Muscle of arm (tissue), 12 donors: ENCODE measurements around the gene MAN2A2. TPM values are rescaled to one million over a fixed set of nuclear protein-coding genes. Genes with fewer than 3 reads are reported as not detected.
"Not testable (repeated sequence)": the region's sequence is repeated elsewhere in the genome, so short reads cannot be mapped to it uniquely, and the experiment has no call there.

ENCODE experiments used
- DNase-seq: peaks from one replicate; pipeline ENCODE4 v3.0.0-alpha.2; 2013
- polyA plus RNA-seq, 12 donors: library from polyadenylated mRNA; unstranded; fragments of 120-200 nt; gene quantifications; one replicate each; pipeline ENCODE4 v1.2.1, GENCODE V29; 2013; ENCODE audit not compliant: insufficient read length in 12 of 12

The MAN2A2 gene
- polyA plus RNA-seq, 12 donors, result 25.4 to 66.1 (median 35.7) TPM; not detected in 1

DNA sequence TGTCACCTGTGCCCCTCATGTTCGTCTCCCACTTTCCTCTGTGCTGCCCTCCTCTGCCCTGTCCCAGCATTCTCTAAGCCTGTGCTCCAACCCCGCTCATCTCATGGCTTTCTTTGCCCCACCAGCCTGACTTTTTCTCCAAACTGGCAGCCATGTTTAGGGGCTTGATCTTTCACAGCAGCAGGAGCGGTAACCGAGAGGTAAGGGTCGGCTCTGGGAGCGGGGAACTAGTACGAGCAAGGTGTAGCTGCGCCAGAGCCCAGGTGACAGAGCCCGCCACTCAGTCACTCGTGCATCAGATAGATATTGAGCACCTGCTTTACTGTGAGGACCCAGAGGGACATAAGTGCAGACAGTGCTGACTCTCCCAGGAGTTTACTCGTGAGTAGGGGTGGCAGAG, 13.4 kb downstream of the MAN2A2 start:
- DNase-seq, result no peak

DNA sequence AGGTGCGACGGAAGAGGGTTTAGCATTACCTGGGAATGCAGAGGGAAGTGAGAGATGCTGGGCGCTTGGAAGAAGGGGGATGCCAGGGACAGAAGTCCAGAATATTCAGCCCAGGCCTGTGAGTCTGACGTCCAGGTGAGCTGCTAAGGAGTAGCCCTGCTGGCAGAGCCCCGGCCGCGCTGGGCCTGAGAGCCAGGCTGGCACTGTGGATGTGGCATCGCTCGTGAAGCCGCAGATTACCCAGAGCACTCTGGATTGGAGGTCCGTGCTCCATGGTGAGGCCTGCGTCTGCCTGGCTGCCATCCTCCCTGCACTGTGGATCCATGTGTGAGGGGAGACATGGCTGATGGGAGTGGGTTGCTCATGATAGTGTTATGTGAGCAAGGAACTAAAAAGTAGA, 14.5 kb downstream of the MAN2A2 start:
- no peak for DNase-seq

DNA sequence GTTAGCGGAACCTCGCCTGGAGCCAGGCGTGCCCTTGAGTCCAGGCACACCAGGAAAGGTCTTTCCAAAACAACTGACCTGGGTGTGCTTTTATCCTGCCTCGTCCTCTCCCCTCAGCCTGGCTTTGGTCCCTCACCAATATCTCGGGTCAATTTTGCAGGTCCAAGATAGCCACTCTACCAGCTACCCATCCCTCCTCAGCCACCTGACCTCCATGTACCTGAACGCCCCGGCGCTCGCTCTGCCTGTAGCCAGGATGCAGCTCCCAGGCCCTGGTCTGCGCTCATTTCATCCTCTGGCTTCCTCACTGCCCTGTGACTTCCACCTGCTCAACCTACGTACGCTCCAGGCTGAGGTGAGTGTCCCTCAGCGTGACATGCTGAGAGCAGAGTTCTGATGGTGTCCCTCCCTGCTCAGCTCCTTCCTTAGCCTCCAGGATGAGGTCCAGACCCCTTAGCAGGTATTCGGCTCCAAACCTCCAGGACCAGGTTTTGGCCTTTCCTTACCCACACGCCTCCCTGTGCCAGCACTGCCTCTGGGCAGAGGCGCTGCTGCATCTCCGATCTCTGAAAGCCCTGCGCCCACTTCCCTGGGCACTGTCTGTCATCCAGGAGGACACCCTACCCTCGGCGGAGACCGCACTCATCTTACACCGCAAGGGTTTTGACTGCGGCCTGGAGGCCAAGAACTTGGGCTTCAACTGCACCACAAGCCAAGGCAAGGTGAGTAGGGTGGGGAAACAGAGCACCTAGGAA, 15.1 kb downstream of the MAN2A2 start:
- DNase-seq, result no peak

DNA sequence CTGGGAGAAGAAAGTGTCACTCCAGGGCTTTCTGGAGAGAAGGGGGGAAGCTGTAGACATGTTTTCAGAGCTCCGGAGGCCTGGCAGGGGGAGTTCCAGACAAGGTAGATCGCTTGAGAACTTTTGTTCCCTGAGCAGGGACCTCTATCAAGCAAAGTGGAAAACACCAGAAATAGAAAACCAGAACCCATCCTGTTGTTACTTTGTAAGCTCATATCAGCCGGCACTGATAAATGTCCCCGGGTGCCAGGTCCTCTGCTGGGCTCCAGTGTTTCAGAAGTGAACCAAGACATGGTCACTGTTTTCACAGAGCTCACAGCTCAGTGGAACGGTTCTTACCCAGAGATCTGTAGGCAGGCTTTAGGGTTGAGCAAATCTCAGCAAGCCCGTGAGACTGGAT, 15.7 kb downstream of the MAN2A2 start:
- DNase-seq, result no peak

DNA sequence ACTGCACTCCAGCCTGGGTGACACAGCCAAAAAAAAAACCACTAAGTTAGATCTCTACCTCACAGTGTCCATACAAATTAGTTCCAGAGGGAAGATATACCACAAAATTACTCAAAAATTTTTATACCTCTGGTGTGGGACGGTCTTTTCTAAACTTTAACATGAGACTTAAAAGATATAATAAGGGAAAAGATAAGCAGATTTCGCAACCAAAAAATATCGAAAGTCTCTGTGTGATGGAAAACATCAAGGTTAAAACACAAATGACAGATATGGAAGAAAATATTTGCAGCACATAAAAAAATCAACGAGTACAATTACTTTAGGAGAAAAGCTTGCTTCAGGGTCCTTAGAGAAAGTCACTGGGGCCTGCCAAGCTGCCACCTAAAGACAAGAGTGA, 18.8 kb downstream of the MAN2A2 start:
- no peak for DNase-seq

DNA sequence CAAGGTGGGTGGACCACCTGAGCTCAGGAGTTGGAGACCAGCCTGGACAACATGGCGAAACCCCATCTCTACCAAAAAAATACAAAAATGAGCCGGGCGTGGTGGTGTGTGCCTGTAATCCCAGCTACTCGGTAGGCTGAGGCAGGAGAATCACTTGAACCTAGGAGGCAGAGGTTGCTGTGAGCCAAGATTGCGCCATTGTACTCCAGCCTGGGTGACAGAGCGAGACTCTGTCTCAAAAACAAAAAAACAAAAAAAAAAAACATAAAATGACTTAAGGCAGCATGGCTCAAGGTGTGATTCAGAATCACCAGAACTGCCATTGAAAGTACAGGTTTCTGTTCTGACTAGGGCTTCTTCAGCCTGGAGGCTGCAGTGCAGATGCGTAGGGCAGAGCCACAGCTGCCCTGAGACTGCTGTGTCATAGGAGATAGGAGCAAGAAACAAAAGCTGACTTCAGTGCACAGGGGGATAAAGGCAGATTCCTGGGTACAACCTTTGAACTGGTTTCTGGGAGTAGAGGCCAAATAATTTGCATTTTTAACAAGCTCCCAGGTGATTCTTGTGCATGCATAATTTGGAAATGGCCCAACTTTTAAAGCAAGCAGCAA, 19.7 kb downstream of the MAN2A2 start:
- not testable (repeated sequence) for DNase-seq

DNA sequence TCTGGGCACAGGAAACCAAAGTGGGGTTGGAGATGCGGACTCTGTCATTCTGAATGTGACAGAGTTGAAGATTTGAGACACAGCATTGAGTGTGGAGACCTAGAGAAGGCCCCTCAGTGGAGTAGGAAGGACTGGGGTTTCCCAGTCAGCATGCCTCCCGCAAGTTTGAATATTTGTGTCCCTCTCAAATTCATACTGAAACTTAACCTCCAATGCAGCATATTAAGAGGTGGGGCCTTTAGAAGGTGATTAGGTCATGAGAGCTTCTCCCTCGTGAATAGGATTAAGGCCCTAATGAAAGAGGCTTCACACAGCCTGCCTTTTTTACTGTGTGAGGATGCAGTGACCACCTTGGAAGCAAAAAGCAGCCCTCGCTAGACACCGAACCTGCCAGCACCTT, 21.3 kb downstream of the MAN2A2 start:
- no peak for DNase-seq

DNA sequence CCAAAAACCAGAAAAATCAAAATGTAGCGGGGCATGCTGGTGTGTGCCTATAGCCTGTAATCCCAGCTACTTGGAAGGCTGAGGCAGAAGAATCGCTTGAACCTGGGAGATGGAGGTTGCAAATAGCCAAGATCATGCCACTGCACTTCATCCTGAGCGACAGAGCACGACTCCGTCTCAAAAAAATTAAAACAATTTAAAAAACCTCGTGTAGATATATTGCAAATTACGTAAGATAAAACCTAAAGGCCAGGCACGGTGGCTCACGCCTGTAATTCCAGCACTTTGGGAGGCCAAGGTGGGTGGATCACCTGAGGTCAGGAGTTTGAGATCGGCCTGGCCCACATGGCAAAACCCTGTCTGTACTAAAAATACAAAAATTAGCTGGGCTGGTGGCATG, 23.7 kb downstream of the MAN2A2 start:
- DNase-seq, result not testable (repeated sequence)

DNA sequence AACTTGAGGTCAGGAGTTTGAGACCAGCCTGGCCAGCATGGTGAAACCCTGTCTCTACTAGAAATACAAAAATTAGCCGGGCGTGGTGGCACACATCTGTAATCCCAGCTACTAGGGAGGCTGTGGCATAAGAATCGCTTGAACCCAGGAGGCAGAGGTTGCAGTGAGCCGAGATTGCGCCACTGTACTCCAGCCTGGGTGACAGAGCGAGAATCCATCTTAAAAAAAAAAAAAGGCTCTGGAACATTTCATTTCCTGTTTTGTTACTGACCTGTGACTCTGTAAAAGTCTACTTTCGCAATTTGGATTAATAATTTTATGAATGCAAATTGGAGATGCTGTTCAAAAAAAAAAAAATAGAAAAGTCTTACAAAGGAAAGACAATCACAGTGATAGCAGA, 25.0 kb downstream of the MAN2A2 start:
- not testable (repeated sequence) for DNase-seq

DNA sequence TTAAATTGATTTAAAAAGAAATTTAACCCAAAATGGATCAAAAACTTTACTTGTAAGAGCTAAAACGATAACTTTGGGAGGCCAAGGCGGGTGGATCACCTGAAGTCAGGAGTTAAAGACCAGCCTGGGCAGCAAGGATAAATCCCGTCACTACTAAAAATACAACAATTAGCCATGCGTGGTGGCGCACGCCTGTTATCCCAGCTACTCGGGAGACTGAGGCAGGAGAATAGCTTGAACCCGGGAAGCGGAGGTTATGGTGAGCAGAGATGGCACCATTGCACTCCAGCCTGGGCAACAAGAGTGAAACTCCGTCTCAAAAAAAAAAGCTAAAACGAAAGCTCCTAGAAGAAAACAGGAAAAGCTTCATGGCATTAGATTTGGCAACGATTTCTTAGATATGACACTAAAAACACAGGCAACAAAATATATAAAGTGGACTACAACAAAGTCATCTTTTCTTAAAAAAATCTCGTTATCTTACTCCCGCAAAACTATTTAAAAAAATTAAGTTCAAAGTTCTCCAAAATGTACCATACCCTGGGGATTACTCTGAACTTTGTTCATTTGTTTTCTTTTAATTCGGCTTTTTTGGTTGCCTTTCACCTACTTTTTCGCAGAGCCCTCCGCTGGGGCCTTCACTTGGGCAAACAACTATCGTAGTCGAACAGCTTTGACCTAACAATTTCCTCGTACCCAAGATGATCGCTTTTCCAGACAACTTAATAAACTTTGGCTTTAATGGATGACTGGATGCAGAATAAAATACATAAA, 26.3 kb downstream of the MAN2A2 start:
- DNase-seq, result no peak

DNA sequence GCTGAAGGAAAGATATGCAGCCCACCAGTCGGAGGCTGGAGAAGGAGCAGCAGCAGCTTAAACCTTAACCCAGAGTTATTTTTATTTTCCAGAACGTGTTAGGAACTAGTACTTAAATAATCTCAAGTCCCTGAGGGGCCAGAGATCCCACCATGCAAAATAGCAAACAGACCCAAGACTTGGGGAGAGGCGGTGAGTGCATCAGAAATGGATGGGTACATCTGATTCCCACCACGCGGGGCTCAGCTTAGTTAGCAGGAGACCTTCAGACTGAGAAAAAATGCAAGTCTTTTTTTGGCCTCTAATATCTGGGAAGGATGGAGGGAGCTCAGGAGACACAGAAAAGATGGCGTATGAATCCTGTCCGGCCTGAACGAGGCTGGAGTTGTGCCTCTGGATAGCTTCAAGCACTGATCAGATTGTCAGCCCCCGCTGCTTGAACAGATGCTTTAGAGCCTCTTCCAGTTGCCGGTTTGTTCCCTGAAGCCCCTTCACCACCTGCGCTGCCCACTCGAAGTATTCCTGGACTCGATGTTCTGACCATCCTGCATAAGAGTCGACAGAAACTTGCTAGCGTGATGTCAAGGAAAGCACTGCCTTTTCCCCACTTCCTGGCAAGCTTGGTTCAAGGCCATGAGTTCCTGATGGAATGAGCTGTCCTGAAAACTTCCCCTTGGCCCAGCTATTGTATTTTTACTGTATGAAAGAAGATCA, 27.9 kb downstream of the MAN2A2 start:
- DNase-seq, result no peak

DNA sequence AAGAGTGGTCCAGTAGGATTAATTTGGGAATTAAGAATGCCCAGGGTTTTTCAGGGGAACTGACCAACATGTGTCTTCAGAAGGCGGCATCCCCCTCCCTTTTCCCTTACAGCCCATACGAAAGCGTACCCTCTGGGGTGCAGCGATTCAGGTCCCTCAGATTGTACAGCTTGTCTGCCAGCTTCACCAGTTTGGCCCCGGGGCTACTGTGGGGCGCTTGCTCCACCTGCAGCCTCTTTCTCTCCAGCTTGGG, 28.4 kb downstream of the MAN2A2 start:
- no peak for DNase-seq

DNA sequence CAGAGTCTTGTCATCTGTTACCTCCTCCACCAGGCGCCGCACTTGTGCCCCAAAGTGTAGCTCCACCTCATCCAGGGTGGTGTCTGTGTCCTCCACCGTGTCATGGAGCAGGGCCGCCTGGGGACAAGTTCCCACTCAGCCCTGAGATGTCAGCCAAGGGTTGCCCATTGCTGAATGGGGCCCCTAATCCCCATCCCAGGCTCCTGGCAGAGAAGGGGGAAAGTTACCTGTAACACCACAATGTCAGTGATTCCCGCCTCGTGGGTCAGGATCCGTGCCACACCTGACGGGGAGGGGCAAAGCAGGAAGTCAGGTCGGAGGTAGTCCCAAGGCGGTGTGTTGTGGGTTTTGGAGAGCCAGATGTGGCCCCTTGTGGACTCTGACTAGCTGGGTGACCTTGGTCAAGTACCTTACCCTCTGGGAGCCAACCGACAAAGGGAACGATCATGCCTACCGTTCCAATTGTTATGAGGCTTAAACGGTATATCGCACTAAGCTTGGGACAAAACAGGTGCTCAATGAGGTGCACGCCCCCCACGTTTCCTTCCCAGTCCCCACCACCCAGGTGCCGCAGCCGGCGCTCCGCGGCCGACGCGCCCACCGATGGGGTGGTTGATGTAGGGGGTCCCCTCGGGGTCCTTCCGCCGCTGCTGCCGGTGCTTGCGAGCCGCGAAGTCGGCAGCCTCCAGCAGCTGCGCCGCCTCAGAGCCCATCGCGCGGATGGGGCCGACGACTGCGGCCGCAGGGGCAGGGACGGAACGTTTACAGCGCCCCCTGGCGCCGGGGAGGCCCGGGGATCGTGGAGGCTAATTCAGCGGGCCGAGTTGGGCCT, 28.9 kb downstream of the MAN2A2 start, which contains the start of gene HDDC3:
HDDC3 (minus strand) TSS at position 722 of the 832 bp plus-strand sequence; CDS start at position 713, 9 bp downstream.
- DNase-seq, result peak; percentile 92

DNA sequence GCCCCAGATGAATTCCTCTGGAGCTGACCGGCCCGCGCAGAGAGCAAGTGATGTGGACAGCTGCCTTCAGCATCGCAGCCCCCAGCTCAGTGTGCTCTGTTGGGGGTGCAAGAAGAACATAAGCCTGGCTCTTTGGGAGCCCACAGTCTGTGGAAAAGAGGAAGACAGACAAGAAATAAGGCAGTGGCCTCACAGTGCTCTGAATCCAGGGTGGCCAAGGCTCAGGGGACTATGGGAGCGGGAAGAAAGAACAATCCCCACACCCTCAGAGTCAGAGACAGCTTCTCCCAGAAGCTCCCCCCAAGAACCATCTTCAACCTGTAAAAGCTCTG, 29.5 kb downstream of the MAN2A2 start:
- DNase-seq, result no peak

DNA sequence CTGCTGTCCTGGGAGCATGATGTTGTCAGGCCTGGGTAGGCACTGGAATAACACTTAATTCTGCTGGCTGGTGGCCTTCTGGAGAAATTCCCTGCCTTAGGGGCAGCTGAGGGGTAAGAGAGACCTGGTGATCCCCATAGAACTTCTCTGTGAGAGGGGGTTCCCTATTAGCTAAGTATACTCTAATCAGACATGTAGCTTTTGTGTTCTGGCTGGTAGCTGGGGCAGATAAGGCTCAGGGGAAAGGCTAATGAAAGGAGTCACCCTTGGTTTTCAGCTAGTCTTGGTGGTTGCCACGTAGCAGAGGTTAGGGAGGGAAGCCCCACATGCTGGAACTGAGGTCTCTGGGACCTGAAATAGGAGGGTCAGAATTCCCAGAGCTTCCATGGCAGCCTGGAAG, 30.2 kb downstream of the MAN2A2 start:
- DNase-seq, result no peak

DNA sequence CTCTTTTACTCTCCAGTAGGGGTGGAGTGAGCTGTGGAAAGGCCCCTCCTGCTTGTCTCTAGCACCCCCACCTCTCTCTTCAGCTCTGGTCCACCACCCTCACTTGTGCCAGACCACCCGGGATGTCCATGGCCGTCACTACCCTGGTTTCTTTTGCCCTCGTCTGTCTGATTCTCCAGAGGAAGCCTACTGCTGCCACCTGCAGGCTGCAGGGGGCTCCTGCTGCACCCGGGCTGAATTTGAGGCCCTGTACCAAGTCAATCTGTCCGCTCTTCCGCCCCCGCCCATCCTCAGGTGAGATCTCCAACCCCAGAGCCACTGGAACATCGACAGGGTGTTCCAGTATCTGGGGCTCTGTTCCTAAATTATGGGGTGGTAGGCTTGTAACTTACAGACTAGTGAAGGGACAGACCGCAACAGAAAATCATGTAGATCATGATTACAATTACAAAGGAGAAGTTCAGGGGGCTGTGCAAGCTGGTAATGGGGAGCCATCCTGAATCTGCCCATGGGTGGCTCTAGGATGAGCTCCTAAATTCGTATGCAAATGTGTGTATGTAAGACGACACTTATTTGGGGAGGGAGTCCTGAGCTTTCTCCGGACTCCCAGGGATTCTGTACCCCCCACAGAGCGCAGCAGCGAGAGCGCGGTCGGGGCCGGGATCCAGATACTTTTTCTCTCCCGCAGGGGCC, 31.3 kb downstream of the MAN2A2 start:
- peak; percentile 77 for DNase-seq

DNA sequence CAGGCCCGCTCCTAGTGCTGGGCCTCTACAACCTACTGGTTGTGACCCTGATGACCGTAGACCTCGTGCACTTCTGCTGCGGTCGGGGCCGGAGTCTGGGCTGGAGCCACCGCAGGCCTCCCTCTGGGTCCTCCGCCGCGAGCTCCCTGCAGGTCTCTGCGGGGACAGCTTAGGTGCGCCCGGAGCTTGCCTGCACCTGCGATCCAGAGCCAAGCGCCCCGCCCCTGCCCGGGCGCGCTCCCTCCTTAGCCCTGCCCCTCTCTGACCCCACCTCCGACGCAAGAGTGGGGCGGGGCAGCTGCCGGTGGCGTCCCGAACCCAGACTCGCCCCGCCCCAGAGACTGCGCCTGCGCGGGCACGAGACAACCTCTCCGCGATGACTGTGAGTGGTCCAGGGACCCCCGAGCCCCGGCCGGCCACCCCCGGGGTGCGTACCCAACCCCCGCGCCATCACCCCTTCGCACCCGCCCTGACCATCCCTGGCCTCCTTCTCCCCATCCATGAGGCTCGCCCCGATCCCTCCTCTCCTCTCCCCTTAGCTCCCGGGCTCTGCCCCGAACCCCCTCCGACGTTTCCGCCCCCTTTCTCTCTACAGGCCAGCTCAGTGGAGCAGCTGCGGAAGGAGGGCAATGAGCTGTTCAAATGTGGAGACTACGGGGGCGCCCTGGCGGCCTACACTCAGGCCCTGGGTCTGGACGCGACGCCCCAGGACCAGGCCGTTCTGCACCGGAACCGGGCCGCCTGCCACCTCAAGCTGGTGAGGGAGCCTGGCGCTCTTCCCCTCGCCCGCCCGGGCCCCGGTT, 32.0 kb downstream of the MAN2A2 start, which contains the start of gene UNC45A:
UNC45A (plus strand) TSS at position 337 of the 803 bp plus-strand sequence; CDS start at position 377, 40 bp downstream.
- DNase-seq, result peak; percentile 89

DNA sequence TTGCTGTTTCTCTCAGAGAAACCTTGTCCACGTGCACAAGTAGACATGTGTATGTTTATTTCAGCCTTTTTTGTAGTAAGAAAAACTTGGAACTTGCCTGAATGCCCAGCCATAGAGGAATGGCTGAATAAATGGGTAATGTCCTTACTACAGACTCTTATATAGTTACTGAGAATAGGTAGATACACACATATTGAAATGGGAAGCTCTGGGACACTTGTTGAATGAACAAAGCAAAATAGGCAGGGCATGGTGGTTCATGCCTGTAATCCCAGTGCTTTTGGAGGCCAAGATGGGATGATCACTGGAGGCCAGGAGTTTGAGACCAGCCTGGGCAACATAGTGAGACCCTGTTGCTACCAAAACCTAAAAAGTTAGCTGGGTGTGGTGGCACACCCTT, 33.7 kb downstream of the MAN2A2 start:
- DNase-seq, result no peak

DNA sequence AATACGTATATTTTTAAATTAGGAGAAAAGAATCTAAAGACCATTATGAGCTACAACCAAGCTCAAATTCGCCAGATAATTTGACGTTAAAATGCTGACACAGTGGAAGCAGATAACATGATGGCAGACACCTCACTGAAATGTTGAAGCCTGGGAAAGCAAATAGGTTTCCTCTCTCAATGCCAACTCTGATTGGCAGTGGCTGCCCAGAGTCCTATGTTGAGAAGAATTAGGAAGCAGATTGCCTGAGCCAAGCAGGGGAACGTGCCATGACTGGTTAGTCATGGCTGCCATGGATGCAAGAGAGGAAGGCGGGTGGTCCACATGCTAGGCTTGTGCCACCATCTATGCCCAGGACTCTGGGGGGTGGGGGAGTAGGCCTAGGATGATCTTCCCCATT, 35.2 kb downstream of the MAN2A2 start:
- no peak for DNase-seq

DNA sequence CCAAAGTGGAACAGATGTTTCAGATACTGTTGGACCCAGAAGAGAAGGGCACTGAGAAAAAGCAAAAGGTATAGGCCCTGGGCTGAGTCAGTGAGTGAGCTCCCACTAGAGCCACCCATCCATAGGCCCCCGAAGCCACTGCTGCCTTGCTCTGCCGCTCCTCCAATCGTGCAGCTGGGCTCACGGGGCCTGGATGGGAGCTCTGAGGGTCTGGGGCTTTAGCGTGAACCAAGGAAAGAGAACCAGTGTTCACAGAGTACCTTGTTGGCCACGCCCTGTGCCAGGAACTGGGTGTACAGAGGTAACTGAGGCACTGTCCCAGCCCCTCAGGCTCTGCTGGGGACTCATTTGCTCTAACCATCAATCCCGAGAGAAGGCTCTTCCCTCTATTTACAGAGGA, 36.7 kb downstream of the MAN2A2 start:
- DNase-seq, result no peak
